ENCODE data around the gene MAST4.

Gene MAST4

DNA sequence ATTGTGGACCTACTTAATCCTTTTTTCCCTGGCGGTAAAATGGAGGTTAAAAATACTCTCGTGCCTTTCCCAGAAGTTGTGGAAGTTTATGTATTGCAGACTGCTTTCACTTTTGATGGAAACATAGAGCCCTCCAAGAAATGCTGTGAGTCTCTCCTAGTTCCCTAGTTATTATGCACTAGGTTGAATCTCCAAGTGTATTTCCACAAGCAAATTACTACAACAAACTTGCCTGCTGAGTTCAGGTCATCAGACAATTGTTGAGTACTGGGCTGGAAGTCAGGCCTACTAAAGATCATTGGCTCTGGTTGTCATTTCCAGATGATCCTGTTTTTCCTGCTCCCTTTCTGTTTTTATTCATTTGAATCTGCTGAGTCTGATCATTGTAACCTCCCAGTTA lies 496.3 kb downstream of the MAST4 start:
- TF ChIP-seq, protein P1, sequence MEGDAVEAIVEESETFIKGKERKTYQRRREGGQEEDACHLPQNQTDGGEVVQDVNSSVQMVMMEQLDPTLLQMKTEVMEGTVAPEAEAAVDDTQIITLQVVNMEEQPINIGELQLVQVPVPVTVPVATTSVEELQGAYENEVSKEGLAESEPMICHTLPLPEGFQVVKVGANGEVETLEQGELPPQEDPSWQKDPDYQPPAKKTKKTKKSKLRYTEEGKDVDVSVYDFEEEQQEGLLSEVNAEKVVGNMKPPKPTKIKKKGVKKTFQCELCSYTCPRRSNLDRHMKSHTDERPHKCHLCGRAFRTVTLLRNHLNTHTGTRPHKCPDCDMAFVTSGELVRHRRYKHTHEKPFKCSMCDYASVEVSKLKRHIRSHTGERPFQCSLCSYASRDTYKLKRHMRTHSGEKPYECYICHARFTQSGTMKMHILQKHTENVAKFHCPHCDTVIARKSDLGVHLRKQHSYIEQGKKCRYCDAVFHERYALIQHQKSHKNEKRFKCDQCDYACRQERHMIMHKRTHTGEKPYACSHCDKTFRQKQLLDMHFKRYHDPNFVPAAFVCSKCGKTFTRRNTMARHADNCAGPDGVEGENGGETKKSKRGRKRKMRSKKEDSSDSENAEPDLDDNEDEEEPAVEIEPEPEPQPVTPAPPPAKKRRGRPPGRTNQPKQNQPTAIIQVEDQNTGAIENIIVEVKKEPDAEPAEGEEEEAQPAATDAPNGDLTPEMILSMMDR (conservative IDR thresholded peaks at IDR 0.05; ENCODE audit: control insufficient read depth, insufficient read depth, low read depth, low read length), result no peak
- DNase-seq (ENCODE audit: low read depth), result peak; percentile 34

DNA sequence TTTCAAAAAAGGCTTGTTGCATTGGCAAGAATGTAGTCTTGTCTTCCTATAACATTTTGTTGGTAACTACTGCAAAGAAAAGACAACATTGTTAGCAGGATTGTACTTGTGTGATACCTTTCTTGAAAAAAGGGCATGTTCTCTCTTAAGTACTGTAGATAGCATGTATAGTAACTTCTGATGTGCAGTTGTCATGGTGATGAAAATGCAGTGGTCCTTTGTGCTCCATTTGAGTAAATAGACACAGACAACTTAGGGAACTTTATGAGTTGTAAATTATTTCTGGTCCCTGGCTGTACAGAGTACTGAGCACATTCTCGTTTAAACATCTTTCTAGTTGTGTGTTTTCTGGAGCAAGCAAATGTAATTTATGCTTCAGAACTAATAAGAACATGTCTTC lies 497.1 kb downstream of the MAST4 start:
- DNase-seq (ENCODE audit: low read depth), result peak; percentile 8
- H3K4me3 ChIP-seq (ENCODE audit: control insufficient read depth, low read depth, low read length), result no peak overlapping the region
- TF ChIP-seq, protein P1 (conservative IDR thresholded peaks at IDR 0.05; ENCODE audit: control insufficient read depth, insufficient read depth, low read depth, low read length), result no peak

More for the DNA sequence above, 496.3 kb downstream of the MAST4 start:
- no peak overlapping the region for H3K4me3 ChIP-seq (ENCODE audit: control insufficient read depth, low read depth, low read length)

DNA sequence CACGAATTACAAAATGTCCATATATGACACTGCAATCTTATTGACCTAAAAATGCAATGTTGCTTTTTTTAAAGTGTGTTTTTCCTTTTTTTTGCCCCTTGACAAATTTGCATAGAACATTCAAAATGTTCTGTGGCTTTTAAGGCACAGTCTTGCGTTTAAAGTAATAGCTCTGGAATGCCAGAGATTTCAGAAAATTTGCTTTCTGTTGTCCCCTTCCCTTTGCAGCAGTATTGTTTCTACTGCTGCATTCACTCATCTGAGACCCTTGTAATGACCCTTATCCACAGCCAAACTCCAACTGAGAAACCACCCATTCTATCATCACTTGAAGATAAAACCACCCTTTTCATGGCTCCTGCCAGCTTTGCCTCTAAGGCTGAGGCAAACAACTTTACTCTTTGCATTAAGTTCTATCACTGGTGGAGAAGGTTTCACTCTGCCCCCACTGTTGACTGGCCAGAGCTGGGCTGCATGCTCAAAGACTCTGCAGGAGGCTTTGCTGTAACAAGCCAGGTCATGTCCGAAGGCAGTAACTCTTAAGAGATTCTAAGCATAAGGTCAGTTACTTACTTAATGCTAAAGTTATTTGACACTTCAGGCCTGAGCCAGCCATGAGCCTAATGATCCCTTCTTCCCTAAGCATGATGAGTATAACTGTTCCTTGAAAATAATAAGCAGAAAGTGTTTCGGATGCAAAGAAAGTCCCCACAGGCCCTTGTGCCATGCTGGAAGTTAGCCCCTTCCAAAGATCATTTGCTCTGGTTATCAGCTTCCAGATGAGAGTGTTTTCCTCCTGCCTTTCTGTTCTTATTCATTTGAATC lies 498.5 kb downstream of the MAST4 start:
- TF ChIP-seq, protein P1 (conservative IDR thresholded peaks at IDR 0.05; ENCODE audit: control insufficient read depth, insufficient read depth, low read depth, low read length), result no peak
- peak; percentile 75 for DNase-seq (ENCODE audit: low read depth)
- H3K4me3 ChIP-seq (ENCODE audit: control insufficient read depth, low read depth, low read length), result no peak overlapping the region

DNA sequence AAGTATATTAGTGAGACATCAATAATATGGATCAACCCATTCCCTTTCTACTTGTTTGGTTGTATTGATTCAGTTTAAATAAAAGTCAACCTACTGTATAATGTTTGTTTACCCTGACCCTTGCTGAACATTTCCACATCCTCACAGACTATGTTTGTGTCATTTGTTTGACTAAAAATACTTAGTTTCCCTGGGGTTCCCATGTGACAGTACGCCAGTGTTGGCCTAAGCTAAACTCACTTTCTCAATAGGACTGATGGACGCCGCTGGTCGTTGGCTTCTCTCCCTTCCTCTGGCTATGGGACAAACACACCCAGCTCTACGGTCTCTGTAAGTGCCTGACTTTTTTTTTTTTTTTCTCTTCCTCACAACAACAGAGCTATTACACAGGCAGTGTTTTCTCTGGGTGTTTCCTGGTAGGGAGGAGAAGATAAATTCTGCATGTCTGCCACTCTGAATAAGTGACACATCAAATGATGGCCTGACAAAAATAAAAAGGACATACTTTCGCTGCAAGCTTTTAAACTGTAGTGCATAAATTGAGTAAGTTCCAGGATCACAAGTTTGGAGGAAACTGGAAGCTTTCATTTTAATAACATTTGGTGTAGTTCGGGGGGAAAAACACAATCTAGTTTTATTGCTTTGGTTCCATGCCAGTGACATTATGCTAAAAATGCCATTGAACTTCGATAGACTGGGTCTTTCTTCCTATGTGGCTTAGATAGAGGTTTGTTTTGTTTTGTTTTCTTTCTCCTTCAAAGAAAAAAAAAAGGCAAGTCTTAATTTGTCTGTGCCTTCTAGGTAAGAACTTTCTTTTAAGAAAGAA lies 499.4 kb downstream of the MAST4 start:
- TF ChIP-seq, protein P1 (conservative IDR thresholded peaks at IDR 0.05; ENCODE audit: control insufficient read depth, insufficient read depth, low read depth, low read length), result no peak
- no peak overlapping the region for H3K4me3 ChIP-seq (ENCODE audit: control insufficient read depth, low read depth, low read length)
- peak; percentile 69 for DNase-seq (ENCODE audit: low read depth)

DNA sequence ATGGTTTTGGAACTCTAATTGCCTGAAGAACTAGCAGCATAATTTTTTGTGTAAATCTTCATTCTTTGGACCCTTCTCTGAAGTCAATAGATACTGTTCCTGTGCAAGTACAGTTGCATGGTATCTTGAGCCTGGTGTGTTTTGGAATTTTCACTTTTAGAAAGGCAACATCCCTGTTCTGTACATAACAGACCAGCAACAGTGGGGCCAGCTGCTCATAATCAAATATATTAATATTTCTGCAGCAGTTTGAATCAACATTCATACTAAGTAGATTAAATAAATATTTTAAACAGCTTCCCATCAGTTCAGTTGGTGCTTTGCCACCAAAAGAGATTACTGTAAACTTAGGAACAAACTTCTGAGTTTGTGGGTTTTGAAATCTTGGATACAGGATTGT lies 502.5 kb downstream of the MAST4 start:
- H3K4me3 ChIP-seq (ENCODE audit: control insufficient read depth, low read depth, low read length), result no peak overlapping the region
- DNase-seq (ENCODE audit: low read depth), result no peak
- TF ChIP-seq, protein P1 (conservative IDR thresholded peaks at IDR 0.05; ENCODE audit: control insufficient read depth, insufficient read depth, low read depth, low read length), result no peak

DNA sequence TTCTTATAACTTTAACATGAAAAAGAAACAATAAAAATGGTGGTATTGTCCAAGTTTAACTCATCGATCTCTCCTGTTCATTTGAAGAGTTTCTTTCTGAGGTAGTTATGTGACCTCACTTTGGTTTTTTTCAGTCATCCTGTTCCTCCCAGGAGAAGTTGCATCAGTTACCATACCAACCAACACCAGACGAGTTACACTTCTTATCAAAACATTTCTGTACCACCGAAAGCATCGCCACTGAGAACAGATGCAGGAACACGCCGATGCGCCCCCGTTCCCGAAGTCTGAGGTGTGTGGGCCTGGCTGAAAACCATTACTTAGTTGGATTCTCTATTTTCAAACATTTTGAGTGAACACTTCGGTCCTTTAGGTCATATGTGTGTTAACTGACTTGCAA lies 504.1 kb downstream of the MAST4 start:
- no peak overlapping the region for H3K4me3 ChIP-seq (ENCODE audit: control insufficient read depth, low read depth, low read length)
- no peak for DNase-seq (ENCODE audit: low read depth)
- TF ChIP-seq, protein P1 (conservative IDR thresholded peaks at IDR 0.05; ENCODE audit: control insufficient read depth, insufficient read depth, low read depth, low read length), result no peak
